ENCODE results near the gene KIR3DL3. TPM values are rescaled to one million over a fixed set of nuclear protein-coding genes. Genes with fewer than 3 reads are reported as not detected.
"Not testable (repeated sequence)": the region's sequence is repeated elsewhere in the genome, so short reads cannot be mapped to it uniquely, and the experiment has no call there.

The KIR3DL3 gene
- total RNA-seq, 1 donor from 2014 or later, result not detected

DNA sequence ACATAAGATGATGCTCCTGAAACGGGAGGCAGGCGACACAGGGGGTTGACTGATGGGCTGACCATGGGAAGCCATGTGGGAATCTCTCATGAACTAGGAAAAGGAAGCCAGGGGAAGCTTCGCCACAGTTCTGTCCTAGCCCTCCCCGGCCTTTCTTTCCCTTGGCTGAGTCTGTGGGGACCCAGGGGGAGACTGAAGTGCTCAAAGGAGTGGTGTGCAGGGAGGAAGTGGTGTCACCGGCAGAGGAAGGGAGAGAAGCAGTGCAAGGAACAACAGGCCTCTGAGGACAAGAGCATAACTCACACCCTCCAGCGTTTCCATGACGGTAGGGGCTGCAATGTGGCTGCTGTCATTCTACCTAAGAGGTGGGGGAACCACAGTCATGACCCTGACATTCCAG is 1.1 kb downstream of the KIR3DL3 start:
- TF ChIP-seq, protein P1, sequence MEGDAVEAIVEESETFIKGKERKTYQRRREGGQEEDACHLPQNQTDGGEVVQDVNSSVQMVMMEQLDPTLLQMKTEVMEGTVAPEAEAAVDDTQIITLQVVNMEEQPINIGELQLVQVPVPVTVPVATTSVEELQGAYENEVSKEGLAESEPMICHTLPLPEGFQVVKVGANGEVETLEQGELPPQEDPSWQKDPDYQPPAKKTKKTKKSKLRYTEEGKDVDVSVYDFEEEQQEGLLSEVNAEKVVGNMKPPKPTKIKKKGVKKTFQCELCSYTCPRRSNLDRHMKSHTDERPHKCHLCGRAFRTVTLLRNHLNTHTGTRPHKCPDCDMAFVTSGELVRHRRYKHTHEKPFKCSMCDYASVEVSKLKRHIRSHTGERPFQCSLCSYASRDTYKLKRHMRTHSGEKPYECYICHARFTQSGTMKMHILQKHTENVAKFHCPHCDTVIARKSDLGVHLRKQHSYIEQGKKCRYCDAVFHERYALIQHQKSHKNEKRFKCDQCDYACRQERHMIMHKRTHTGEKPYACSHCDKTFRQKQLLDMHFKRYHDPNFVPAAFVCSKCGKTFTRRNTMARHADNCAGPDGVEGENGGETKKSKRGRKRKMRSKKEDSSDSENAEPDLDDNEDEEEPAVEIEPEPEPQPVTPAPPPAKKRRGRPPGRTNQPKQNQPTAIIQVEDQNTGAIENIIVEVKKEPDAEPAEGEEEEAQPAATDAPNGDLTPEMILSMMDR (IDR thresholded peaks at IDR 0.05; ENCODE audit: insufficient read depth, low read length, poor library complexity, severe bottlenecking), result no peak
- DNase-seq (ENCODE audit: low read depth), result no peak
- Histone ChIP-seq H3K36me3 (ENCODE audit: control insufficient read depth, insufficient read depth, low read length) (no peaks in the 10 kb centered on the region), H3K4me3 (ENCODE audit: low read depth, low read length) (no peak overlapping the region), H3K27me3 (ENCODE audit: control insufficient read depth, insufficient read depth, low read length) (no peaks in the 10 kb centered on the region)

DNA sequence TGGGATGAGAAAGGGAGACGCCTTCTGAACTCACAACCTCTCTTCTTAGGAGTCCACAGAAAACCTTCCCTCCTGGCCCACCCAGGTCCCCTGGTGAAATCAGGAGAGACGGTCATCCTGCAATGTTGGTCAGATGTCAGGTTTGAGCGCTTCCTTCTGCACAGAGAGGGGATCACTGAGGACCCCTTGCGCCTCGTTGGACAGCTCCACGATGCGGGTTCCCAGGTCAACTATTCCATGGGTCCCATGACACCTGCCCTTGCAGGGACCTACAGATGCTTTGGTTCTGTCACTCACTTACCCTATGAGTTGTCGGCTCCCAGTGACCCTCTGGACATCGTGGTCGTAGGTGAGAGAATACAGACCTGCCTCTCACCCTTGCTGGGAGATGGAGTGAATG is 3.3 kb downstream of the KIR3DL3 start:
- Histone ChIP-seq H3K4me3 (ENCODE audit: low read depth, low read length) (no peak overlapping the region), H3K36me3 (ENCODE audit: control insufficient read depth, insufficient read depth, low read length) (no peaks in the 10 kb centered on the region), H3K27me3 (ENCODE audit: control insufficient read depth, insufficient read depth, low read length) (no peaks in the 10 kb centered on the region)
- DNase-seq (ENCODE audit: low read depth), result no peak
- TF ChIP-seq, protein P1 (IDR thresholded peaks at IDR 0.05; ENCODE audit: insufficient read depth, low read length, poor library complexity, severe bottlenecking), result no peak

DNA sequence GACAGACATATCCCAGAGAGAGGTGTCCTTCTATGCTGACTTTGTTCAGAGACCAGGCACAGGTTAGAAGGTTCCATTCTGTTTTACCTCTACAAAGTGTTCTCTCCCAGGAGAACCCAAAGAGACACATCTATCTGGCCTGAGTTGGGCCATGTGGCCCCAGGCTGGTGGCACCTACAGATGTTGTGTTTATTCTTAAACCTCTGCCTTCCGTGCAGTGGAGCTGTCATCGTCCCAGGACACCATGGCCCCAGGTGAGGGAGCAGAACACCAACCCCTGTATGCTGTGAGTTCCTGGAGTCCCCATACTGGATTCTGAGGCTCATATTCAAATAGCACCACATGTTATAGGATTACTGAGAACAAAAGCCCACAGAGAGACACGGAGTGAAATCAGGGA is 3.9 kb downstream of the KIR3DL3 start:
- Histone ChIP-seq H3K27me3 (ENCODE audit: control insufficient read depth, insufficient read depth, low read length) (no peaks in the 10 kb centered on the region), H3K36me3 (ENCODE audit: control insufficient read depth, insufficient read depth, low read length) (no peaks in the 10 kb centered on the region), H3K4me3 (ENCODE audit: low read depth, low read length) (no peak overlapping the region)
- TF ChIP-seq, protein P1 (IDR thresholded peaks at IDR 0.05; ENCODE audit: insufficient read depth, low read length, poor library complexity, severe bottlenecking), result no peak
- no peak for DNase-seq (ENCODE audit: low read depth)

DNA sequence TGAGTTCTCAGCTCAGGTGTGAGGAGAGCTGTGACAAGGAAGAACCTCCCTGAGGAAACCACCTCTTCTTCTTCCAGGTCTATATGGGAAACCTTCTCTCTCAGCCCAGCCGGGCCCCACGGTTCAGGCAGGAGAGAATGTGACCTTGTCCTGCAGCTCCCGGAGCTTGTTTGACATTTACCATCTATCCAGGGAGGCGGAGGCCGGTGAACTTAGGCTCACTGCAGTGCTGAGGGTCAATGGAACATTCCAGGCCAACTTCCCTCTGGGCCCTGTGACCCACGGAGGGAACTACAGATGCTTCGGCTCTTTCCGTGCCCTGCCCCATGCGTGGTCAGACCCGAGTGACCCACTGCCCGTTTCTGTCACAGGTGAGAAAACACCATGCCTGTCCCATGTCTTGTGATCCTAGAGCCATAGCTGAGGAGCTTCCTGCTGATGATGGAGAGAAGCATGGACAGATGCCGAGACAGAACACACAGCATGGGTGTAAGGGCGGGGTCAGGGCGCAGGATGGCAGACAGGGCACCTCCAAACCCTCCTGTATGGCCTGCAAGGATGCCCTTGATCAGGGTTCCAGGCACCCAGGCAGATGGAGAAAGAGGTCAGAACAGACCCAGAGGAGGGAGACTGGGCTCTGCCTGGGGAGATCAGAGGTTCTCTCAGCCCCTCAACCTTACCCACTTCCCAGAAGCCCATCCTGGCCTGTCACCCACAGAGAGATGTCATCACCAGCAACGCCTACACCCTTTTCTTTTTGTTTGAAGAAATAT is 5.4 kb downstream of the KIR3DL3 start:
- DNase-seq (ENCODE audit: low read depth), result no peak
- H3K36me3 ChIP-seq (ENCODE audit: control insufficient read depth, insufficient read depth, low read length), result no peaks in the 10 kb centered on the region
- TF ChIP-seq, protein P1 (IDR thresholded peaks at IDR 0.05; ENCODE audit: insufficient read depth, low read length, poor library complexity, severe bottlenecking), result no peak
- H3K27me3 ChIP-seq (ENCODE audit: control insufficient read depth, insufficient read depth, low read length), result no peaks in the 10 kb centered on the region
- no peak overlapping the region for H3K4me3 ChIP-seq (ENCODE audit: low read depth, low read length)

DNA sequence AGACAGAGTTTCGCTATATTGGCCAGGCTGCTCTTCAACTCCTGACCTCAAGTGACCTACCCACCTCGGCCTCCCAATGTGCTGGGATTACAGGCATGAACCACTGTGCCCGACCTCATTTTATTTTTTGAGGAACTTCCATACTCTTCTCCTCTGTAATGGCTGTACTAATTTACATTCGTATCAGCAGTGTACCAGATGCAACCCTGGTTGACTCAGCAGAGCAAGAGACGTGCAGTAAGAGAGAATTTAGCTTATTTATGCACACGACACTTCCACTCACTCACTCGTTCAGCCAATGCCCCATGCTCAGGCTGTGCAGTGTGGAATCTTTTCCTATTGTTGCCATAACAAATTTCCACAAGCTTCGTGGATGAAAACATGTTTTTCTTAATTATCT is 6.9 kb downstream of the KIR3DL3 start:
- H3K27me3 ChIP-seq (ENCODE audit: control insufficient read depth, insufficient read depth, low read length), result no peaks in the 10 kb centered on the region
- TF ChIP-seq, protein P1 (IDR thresholded peaks at IDR 0.05; ENCODE audit: insufficient read depth, low read length, poor library complexity, severe bottlenecking), result no peak

DNA sequence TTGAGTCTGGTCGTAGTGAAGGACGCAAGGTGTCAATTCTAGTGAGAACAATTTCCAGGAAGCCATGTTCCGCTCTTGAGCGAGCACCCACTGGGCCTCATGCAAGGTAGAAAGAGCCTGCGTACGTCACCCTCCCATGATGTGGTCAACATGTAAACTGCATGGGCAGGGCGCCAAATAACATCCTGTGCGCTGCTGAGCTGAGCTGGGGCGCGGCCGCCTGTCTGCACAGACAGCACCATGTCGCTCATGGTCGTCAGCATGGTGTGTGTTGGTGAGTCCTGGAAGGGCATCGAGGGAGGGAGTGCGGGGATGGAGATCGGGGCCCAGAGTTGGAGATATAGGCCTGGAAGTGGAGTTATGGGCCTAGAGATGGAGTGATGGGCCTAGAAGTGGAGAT is 14.1 kb downstream of the KIR3DL3 start, which contains the start of gene KIR2DL3:
KIR2DL3 (plus strand) TSS at position 208 of the 400 bp plus-strand sequence; CDS start at position 241, 33 bp downstream.
- H3K4me3 ChIP-seq (ENCODE audit: low read depth, low read length); H3K27me3 ChIP-seq (ENCODE audit: control insufficient read depth, insufficient read depth, low read length); DNase-seq (ENCODE audit: low read depth); H3K36me3 ChIP-seq (ENCODE audit: control insufficient read depth, insufficient read depth, low read length): not testable (repeated sequence)

More for the DNA sequence above, 6.9 kb downstream of the KIR3DL3 start:
- DNase-seq (ENCODE audit: low read depth), result no peak
- Histone ChIP-seq H3K36me3 (ENCODE audit: control insufficient read depth, insufficient read depth, low read length) (no peaks in the 10 kb centered on the region), H3K4me3 (ENCODE audit: low read depth, low read length) (no peak overlapping the region)

All from kidney epithelial cell (primary cell).